ENCODE results near the gene PSMD14.
A peak's percentile ranks its signal among the peaks of the same experiment; 100 is the strongest.
"Not testable (repeated sequence)": the region's sequence is repeated elsewhere in the genome, so short reads cannot be mapped to it uniquely, and the experiment has no call there.

PSMD14 gene

DNA sequence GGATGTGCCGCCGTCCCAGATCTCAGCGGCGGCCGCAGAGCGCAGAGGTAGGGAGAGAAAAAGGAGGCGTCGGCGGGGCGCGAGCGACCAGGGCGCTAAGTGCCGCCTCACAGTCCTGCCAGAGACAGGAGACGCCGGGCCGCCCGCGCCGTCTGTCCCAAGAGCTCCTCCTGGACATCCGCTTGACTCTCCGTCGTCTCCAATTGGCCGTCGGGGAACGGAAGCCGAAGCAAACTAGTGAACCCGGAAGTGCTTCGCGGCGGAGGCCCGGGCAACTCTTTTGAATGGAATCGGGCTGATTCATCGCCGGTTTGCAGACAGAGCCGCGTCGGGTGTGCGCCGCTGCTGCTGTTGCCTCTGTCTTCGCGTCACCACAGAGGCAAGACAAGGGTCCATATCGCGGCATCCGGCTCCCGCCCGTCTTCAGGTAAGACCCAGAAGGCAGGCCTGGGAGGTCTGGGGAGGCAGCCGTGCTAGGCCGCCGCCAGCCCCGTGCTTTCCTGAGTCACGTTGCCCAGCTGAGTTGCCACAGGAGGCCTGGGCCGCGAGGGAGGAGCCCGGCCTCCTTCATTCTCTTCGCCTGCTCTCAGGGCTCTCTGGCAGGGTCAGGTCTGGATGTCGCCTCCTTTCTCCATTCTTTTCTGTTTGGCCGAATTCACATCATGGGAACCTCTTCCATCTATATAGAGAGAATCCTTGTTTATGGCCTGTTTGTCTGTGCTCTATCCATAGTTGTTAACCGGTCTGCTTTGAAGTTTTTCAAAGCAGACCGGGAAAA, at the start of gene PSMD14:
Gene PSMD14 (plus strand): TSS at position 248 of the 778 bp plus-strand sequence. CDS start 10,401 bp downstream, outside the sequence.
- peak; percentile 80 to 83 for DNase-seq

DNA sequence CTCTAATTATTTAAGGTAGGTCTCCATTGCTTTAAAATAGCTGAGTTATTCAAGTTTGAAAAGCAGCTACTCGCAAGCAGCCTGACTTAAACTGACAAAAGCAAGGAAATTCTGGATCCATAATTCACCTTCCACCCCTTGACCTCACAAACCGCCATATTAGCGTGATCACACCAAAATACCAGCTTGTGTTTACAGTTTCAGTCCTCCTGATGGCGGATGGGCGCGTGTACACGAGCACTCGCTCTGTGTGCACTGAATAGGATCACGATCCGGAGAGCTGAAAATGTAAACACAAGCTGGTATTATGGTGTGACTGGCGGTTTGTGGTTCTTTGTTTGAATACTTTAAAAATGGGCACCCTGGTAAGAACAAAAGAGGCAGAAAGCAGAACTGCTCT, 42.4 kb upstream of the PSMD14 start:
- no peak for DNase-seq

DNA sequence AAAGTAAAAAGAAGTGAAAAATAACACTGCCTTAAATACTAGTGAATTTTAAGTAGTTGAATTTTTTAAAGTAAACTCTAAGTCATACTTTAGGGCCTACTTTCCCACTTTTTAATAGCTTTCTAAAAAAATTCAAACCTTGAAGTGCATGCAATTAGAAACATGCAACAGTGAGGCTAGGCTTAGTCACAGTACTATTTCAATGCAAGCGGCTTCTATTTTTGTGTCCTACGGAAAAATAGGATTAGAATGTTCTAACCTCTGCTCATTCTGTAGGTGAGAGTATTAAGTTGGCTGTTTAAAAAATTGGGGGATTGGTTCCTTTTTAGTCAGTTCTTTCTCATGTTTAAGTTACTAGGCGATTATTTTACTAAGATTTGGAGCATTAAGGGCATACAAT, 39.1 kb upstream of the PSMD14 start:
- DNase-seq = no peak

DNA sequence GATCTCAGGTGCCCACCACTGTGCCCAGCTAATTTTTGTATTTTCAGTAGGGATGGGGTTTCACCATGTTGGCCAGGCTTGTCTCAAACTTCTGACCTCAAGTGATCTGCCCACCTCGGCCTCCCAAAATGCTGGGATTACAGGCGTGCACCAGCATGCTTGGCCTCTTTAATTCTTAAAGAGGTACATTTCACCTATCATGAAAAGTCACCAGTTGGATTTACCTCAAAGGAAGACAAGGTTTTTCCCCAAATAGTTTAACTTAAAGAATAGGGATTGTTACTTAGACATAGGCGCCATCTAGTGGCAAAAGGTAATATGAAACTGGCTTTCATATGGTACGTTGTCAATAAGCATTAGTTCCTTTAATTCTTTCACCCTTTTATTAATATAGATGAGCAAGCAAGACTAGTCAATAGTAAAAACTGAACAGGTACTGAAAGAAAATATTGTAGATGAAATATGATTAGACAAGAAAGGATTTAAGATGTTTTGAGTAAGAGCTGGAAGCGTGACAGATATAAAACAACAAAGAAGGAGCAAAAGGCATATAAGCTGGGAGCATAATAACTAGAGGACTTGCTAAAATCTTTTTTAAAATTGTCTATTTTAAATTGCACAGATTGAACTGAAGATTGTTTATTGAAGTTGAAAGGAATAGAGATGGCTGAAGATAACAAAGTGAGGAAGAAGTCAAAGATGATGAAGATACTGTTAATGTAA, 35.0 kb upstream of the PSMD14 start:
- DNase-seq = peak in 1 of 2 donors; percentile 28

DNA sequence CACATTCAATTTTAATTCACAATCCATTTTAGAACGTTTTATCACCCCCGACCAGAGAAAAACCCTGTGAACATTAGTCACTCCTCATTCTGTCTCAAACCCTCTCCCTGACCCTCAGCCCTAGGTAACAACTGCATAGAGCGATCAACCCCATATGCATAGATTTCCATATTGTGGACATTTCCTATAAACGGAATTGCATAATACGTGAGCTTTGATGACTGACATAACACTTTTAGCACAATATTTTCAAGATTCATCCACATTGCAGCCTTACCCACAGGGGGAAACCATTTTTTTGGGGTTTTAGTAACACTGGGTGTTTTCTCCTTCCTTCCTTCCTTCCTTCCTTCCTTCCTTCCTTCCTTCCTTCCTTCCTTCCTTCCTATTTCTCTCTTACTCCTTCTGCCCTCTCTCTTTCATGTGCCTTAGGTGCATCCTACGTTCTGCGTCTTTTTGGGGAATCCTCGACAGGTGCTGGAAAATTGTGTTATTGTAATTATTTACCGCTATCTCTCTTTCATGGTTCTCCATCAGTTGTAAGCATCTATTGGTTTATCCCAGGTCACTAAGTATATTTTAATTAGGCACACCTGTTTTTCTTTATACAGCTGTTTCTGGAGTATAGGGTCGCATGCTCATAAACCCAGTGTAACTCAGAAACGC, 29.5 kb upstream of the PSMD14 start:
- DNase-seq = not testable (repeated sequence)

DNA sequence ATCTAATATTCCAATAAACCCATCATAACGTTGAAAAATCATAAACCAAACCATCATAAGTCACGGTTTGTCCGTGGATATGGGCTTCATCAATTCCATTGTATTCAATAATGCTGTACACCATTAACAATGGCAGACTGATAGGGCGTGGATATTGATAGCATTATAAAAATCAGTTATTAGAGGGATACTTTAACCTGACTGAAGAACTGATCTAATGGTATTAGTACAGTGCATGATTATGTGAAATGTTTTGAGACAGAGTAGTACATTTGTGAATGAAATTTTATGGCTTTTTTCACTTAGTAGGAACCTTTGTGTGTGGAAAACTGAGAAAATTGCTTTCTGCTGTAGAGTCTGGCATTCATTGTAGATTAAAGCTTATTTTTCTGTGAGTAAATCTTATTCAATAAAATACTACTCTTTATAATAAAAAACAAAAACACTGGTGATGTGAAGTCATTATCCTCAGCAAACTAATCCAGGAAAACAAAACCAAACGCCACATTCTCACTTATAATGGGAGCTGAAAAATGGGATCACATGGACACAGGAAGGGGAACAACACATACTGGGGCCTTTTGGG, 28.9 kb upstream of the PSMD14 start:
- not testable (repeated sequence) for DNase-seq

DNA sequence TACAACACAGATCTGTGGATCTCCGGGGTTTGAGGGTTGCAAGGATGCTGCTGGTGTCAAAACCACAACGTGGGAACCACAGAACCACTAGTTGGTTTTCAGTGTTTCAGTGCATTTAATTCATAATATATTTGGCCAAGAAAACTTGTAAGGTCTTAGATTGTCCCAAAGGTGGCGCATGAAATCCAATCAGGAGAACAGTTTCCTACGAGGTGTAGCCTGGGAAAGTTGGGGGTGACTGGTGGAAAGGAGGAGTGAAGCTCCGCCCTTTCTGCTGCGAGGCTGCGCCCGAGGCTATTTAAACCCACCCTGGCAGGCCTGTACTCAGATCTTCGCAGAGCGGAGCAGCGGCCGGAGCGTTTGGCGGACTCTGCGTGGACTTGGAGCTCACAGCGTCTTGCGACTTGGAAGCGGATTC, 27.3 kb upstream of the PSMD14 start:
- not testable (repeated sequence) for DNase-seq

DNA sequence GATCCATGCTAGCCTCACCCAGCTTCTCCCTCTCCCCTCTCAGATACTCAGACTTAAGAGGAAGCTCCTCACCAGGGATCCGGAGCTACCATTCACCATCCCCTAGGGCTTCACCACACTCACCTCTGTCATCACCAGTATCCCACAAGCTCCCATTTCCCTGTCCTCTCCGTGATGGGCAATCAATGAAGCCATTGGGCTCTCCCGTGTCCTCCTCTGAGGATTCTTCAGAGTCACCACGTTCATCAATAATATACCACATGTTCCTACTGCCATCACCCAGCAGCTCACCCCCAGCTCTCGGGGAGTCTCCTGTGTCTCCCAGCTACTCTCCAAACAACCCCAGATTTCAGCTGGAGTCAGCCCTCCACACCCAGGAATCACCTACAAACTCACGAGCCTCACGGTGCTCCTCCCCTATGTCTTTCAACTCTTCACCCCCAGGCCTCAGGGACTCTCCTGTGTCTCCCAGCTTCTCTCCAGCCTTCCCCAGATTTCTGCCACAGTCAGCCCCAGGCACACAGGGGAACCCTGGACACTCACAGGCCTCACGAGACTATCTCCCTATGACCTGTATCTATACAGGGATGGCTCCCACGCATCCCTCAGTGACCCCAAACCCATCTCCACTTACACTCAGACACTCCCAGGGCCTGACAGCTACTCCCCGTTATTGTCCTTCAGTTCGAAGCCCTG, 26.5 kb upstream of the PSMD14 start:
- DNase-seq = not testable (repeated sequence)

DNA sequence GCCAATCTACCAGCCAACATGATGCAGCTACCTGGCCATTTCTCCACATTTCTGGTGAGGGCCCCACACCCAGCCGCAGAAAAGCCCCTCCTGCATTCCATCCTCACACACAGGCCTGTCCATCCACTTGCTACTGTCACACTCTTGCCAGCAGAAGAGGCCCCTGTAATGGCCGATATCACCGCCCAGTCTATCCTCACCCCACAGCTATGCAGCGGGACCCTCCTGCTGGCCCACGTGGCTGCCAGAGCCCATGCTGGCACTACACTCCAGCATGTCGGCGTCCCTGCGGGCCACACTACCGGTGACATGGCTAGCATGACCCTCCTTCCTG, 25.9 kb upstream of the PSMD14 start:
- DNase-seq = not testable (repeated sequence)

DNA sequence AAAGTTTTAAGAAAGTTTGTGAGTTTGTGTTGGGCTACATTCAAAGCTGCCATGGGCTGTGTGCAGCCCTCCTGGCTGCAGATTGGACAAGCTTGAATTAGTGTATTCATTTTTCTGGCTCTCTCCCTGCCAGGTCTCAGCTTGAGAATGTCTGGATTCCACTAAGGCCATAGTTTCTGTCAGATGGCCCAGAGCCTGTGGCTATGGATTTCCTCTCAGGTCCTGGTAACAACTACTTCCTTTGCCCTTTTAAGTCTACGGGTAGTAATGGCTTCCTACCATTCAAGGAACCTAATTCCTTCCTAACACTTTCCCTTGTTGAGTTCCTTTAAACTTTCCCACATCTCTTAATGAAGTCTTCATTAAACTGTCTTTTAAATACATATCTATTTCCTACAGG, 24.3 kb upstream of the PSMD14 start:
- DNase-seq = no peak

DNA sequence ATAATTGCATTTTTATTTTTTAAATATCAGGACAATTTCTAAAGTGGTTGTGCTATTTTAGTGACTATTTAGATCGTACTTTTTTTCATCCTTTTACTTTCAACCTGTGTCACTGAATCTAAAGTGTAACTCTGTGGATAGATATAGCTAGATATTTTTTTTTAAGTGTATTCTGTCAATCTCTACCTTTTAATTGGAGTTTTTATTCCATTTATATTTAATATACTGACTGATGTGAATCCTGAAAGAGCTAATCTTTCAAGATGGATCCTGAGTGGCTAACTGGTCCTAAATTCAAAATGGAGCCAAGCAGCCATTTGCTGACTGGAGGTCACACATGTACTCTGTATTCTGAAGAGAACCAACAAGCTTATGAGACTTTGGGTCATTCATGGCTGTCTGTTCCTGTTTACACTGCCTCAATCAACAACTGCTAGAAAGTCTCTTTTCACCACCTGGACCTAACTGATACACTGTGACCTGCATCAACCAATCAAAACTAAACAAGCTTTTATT, 4.6 kb upstream of the PSMD14 start:
- DNase-seq = no peak

DNA sequence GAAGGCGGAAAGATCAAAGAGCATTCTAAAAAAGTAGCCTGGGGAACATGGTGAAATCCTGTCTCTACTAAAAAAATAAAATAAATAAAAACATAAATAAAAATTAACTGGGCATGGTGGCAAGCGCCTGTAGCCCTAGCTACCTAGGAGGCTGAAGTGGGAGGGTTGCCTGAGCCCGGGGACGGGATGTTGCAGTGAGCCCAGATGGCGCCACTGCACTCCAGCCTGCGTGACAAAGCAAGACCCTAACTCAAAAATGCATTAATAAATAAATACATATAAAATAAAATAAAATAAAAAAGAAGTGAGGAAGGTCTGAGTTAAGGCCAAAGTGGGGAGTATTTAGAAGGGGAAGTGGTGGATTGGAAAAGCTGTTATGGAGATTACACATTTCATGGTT, 1.3 kb upstream of the PSMD14 start:
- DNase-seq = no peak

DNA sequence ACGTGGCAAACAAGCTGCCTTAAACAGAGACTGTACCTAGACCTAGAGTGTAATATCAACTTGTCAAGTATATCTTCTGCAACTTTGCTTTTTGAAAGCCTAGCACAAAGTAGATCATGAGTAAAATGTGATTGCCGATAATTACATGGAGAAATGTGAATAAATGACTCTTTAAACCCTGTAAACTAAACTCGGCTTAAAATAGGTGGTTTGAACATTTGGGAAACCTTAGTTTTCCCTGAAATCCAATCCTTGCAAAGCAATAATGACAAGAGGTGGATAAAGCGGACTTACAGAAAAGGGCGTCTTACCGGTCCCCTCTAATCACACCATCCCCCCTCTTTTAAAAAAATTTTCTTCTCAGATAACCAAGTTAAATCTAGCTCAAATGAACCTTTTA, 549 bp upstream of the PSMD14 start:
- no peak for DNase-seq

DNA sequence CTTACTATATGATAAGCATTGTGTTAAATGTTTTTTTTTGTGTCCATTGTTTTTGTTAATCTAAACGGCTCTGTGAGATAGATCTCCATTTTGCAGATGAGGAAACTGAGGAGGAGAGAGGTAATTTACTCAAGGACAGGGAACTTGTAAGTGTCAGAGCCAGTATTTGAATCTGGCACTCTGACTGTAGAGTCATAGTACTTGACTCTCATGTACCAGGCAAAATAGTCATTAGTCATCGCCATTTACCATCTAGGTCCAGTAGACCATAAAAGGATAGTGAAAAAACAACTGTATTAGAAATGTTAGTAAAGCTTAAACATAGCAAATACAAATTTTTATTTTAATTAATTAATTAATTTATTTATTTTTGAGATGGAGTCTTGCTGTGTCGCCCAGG, 4.8 kb downstream of the PSMD14 start:
- DNase-seq = no peak

DNA sequence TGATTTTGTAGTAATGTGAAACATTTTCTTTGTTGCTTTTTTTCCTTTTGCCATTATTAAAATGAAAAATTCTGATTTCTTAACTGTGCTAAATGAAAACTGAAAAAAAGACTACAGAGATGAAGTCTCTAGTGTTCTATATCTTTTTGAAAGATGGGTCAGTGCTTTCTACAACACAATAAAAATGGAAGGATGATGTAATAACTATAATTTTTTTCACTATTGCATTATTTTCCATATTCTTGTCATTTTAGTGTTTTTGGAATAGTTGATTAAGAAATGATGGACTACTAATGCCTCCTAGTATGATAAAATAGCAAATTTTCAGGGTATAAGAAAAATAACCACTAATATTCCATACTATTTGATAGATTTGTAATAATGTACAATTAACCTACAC, 7.2 kb downstream of the PSMD14 start:
- no peak for DNase-seq

DNA sequence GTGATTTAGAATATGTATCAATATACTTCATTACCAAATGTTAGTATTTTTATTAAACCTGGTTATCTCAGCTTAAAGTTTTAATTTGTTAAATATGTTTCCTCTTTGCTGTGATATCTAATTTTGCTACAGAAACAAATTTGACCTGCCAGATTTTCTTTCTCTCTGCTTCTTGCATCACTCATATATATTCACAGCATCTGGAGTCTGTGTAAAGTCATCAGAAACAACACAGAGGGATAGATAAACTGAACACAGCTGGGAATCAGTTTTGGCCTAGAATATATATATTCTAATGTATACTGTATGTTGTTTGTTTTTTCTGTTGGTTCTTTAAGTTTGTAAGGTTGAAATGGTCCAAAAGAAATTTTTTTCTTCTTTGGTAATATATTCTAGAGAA, 8.5 kb downstream of the PSMD14 start:
- DNase-seq = no peak

DNA sequence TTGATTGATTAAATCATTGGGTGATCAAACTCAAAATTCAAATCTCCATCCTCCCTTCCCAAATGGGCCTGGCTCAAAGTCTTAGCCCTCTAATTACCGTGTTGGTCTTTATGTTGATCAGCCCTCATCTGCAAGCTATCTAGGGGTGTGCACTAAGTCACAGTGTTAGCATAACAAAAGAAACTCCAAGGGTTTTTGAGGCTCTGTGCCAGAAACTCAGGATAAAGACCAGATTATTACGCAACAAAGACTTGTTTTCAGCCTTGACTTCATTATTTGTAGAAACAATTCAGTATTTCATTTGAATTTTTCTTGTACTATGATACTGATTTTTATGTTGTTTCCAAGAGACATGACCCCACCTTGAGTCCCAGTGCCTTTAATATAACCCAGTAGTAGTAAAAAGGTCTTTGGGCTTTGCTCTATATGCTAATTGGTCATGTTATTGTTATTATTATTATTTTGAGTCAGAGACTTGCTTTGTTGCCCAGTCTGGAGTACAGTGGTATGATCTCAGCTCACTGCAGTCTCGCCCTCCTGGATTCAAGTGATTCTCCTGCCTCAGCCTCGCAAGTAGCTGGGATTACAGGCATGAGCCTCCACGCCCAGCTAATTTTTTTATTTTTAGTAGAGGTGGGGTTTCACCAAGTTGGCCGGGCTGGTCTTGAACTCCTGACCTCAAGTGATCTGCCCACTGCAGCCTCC, 13.9 kb downstream of the PSMD14 start:
- no peak for DNase-seq

DNA sequence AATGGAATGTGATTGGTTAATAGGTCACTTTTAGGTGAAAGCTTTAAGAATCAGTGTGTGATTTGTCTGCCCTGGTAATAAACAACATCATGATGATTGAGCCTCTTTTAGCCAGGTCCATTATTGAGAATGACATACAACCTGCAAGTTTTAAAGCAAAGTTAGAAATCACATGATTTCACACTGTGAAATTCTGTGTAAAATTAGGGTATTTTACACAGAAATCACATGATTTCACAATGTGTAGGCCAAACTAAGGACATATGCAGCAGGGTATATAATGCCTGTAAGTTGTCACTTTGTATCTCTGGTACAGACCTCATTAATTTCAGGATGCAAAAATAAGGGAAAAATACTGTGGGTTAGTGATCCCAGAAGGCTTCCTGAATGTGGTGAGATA, 16.7 kb downstream of the PSMD14 start:
- DNase-seq = no peak

DNA sequence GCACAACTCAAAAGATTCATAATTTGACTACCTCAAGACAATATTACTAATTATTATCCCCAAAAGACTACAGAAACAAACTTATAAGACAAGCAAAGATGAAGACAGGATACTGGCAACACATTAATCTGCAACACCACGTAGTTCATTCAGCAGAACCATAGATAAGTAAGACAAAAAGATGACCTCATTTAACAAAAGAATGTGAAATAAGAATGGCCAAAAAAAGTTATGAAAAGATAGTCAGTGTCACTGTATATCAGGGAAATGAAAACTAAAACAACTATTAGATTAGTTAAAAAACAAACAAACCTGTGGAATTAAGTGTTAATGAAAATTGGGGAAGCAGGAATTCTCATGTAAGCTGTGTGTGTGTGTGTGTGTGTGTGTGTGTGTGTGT, 19.4 kb downstream of the PSMD14 start:
- DNase-seq = no peak

DNA sequence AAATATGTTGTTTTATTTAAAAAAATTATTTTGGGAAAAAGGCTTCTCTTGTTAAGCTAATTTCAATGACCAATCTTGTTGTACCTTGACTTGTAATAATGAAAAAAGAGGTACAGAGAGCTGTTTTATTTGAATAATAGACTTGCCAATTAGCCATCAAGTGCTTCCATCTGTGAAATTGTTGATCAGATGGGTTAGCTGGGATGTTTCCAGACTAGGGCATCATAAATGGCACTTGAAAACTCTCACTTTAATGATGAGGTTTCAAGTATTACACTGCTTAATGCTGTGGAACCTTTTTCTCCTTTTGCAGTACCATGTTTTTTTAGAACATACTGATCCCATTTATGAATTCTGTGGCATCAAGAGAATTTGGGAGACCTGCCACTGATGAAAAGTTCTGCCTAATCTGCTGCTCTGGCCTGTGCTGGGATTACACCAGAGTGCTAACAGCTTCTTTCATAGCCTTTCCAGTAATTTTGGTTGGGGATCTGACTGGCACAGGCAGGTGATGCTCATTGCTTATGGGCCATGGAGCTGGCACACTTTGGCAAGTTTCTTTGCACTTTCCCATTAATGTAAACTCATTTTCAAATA, 24.2 kb downstream of the PSMD14 start:
- no peak for DNase-seq

DNA sequence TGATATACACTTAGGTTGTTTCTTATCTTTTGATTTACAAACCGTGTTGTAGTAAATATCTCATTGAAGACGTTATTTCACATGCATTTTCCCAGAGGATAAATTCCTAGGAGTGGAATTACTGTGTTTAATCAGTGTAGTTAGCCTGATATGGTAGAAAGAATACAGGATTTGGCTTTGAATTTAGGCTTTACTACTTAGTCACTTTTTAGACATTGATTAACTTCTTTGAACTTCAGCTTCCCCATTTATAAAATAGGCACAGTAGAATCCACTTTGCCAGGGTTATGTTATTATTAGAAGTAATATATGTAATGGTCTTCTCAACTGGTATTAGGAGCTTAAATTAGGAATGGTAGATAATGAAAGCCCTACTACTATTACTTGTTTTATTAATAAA, 27.4 kb downstream of the PSMD14 start:
- no peak for DNase-seq

DNA sequence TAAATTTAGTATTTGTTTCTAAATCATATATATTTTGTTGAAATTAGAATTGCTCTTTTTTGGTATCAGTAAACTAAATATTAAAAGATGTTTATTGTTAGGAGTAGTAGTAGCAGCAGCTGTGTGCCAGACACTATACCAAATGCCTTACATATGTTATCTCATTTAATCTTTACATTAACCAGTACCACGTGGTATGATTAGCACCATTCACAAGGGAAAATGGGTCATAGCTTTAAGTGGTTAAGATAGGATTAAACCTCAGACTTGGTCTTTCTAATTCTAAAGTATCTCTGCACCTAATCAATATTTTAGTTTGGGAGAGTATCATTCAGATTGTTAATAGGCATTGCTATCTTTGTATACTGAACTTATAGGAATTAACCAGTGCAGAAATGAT, 29.0 kb downstream of the PSMD14 start:
- DNase-seq = no peak

Measured in bone marrow (tissue), 2 donors.